ENCODE results near the gene TTLL1. TPM values are rescaled to one million over a fixed set of nuclear protein-coding genes. Genes with fewer than 3 reads are reported as not detected.
"Not testable (repeated sequence)": the region's sequence is repeated elsewhere in the genome, so short reads cannot be mapped to it uniquely, and the experiment has no call there.

Gene TTLL1
- total and polyA plus RNA-seq, 7 donors, result 1.2 to 4.9 (median 2.2) TPM

- Histone ChIP-seq H3K4me1 (peaks cover 12% of the 10 kb centered on the region), H3K27ac (no peak overlapping the region), H3K9me3 (no peaks in the 10 kb centered on the region), H3K4me3 (no peak overlapping the region), H3K36me3 (ENCODE audit: insufficient read depth in 1 of 2, low read depth in 1 of 2) (no peaks in the 10 kb centered on the region), H3K27me3 (ENCODE audit: insufficient read depth in 3 of 3, low read length in 2 of 3) (no peaks in the 10 kb centered on the region)
- 65 to 69% (median 68%) methylated on average over 10 of the region's 10 CpGs for WGBS, 3 donors
- intact Hi-C loops (cut with DNase I), result loop anchor here in 1 of 2 donors (5.0 kb wide), 1 partner anchor 150 kb away; no protein-coding TSS in a partner anchor
- ATAC-seq, result no peak
- DNase-seq, result no peak
- TF ChIP-seq, protein P1, sequence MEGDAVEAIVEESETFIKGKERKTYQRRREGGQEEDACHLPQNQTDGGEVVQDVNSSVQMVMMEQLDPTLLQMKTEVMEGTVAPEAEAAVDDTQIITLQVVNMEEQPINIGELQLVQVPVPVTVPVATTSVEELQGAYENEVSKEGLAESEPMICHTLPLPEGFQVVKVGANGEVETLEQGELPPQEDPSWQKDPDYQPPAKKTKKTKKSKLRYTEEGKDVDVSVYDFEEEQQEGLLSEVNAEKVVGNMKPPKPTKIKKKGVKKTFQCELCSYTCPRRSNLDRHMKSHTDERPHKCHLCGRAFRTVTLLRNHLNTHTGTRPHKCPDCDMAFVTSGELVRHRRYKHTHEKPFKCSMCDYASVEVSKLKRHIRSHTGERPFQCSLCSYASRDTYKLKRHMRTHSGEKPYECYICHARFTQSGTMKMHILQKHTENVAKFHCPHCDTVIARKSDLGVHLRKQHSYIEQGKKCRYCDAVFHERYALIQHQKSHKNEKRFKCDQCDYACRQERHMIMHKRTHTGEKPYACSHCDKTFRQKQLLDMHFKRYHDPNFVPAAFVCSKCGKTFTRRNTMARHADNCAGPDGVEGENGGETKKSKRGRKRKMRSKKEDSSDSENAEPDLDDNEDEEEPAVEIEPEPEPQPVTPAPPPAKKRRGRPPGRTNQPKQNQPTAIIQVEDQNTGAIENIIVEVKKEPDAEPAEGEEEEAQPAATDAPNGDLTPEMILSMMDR (IDR thresholded peaks at IDR 0.05), result no peak
Measured at GRCh38 chr22:43017525-43018460, 71.4 kb downstream of the TTLL1 start.

DNA sequence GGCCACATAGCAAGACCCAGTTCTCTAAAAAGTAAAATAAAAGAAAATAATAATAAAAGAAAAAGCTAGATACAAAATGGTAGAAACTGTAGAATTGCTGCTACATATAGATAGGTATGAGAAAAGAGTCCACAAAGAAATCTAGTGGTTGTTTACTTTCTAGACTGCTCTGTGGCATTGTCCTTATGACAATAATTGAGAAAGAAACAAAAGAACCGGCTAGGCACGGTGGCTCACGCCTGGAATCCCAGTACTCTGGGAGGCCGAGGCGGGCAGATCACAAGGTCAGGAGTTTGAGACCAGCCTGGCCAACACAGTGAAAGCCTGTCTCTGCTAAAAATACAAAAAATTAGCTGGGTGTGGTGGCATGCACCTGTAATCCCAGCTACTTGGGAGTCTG is 73.0 kb downstream of the TTLL1 start:
- ATAC-seq; DNase-seq; H3K27ac ChIP-seq; H3K27me3 ChIP-seq (ENCODE audit: insufficient read depth in 3 of 3, low read length in 2 of 3); H3K36me3 ChIP-seq (ENCODE audit: insufficient read depth in 1 of 2, low read depth in 1 of 2); H3K9me3 ChIP-seq: not testable (repeated sequence)
- WGBS, 3 donors, result 89 to 96% (median 93%) methylated on average over 5 of the region's 5 CpGs
- intact Hi-C loops (cut with DNase I), result loop anchor here in 1 of 2 donors (5.0 kb wide), 1 partner anchor 149 kb away; no protein-coding TSS in a partner anchor
- H3K4me1 ChIP-seq, result peaks cover 13% of the 10 kb centered on the region
- H3K4me3 ChIP-seq, result peak overlapping the region; percentile 80

- DNase-seq (no peak), ATAC-seq (no peak)
- no peak overlapping the region for H3K27ac ChIP-seq
- TF ChIP-seq, protein P1 (IDR thresholded peaks at IDR 0.05), result no peak
- H3K4me1 ChIP-seq, result peaks cover 13% of the 10 kb centered on the region
- WGBS, 3 donors, result 29 to 34% (median 33%) methylated on average over 5 of the region's 5 CpGs
- H3K9me3 ChIP-seq, result no peaks in the 10 kb centered on the region
- H3K27me3 ChIP-seq (ENCODE audit: insufficient read depth in 3 of 3, low read length in 2 of 3), result no peaks in the 10 kb centered on the region
- intact Hi-C loops (cut with DNase I), result loop anchor here in 1 of 2 donors (5.0 kb wide), 1 partner anchor 148 kb away; no protein-coding TSS in a partner anchor
- no peaks in the 10 kb centered on the region for H3K36me3 ChIP-seq (ENCODE audit: insufficient read depth in 1 of 2, low read depth in 1 of 2)
- peak overlapping the region; percentile 80 for H3K4me3 ChIP-seq
Measured at GRCh38 chr22:43015677-43016042, 73.5 kb downstream of the TTLL1 start.

DNA sequence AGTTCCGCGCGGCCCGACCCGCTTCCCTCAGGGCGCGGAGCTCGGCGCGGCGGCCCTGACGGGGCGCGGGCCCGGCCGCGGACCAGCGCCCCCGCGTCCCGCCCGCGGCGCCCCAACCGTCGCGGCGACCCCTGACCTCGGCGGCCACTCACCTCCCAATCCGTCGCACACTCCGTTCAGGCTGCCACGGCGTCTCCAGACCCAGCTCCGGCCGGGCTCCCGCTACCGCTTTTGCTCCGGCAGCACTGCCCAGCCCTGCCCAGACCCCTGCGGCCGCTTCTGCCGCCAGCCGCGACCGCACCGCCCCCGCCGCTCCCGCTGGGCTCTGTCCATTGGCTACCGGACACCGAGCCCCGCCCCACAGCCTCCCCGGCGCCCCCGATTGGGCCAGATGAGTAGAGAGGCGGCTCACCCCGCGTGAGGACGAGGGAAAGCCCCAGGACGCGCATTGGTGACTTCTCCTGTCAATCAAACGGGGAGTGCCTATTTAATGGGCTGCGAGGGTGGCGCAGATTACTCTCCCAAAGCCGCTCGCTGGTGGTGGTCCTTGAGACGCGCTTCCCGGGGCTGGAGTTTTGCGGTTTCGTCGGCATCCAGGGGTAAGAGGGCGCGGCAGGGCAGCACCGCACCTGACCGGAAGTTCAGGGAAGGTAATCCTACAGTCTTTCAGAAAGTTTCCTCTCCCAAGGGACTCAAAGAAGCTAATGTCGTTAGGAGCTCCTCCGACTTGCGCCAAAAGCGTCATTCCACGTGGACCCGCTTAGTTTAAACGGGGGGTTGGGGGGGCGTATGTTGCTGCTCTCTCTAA is 74.1 kb downstream of the TTLL1 start, which contains the start of gene PACSIN2:
Gene PACSIN2 (minus strand): TSS at position 281 of the 808 bp plus-strand sequence. CDS start 103,069 bp downstream, outside the sequence.
- Histone ChIP-seq H3K27me3 (ENCODE audit: insufficient read depth in 3 of 3, low read length in 2 of 3) (no peaks in the 10 kb centered on the region), H3K9me3 (no peaks in the 10 kb centered on the region), H3K36me3 (ENCODE audit: insufficient read depth in 1 of 2, low read depth in 1 of 2) (no peaks in the 10 kb centered on the region), H3K4me3 (peak within 1 kb of the TSS; percentile 80), H3K4me1 (peaks cover 13% of the 10 kb centered on the region), H3K27ac (peak within 1 kb of the TSS; percentile 82)
- ATAC-seq (peak; percentile 98 to 100 (median 98)), DNase-seq (peak; percentile 100)
- intact Hi-C loops (cut with DNase I), result loop anchor here in 1 of 2 donors (5.0 kb wide), 3 partner anchors 72 to 148 kb away; partner anchors contain the start of gene TTLL1
- WGBS, 3 donors, result 0 to 1% (median 0%) methylated on average over 53 to 85 of the region's 85 CpGs
- TF ChIP-seq, protein P1 (IDR thresholded peaks at IDR 0.05), result no peak

Measured in psoas muscle (tissue), 8 donors.